Osteoblast (primary cell): ENCODE data around the gene USB1. TPM values are rescaled to one million over a fixed set of nuclear protein-coding genes. Genes with fewer than 3 reads are reported as not detected.
A peak's percentile ranks its signal among the peaks of the same experiment; 100 is the strongest.

Experiments
- DNase-seq: peaks from one replicate; pipeline ENCODE4 v3.0.0; 2011; ENCODE audit warnings: low spot score, mixed read lengths; ENCODE audit not compliant: insufficient read length; ENCODE audit errors: missing footprints
- H2AFZ ChIP-seq: 2 replicates; pipeline ENCODE4 v1.6.0; 2011; ENCODE audit warnings: mild to moderate bottlenecking, low read length
- H3K27ac ChIP-seq: 2 replicates; pipeline ENCODE4 v1.5.1; 2011; ENCODE audit warnings: mild to moderate bottlenecking, low read depth, low read length, moderate library complexity
- H3K27me3 ChIP-seq: 2 replicates; pipeline ENCODE4 v1.6.0; 2012; ENCODE audit warnings: mild to moderate bottlenecking, control low read depth, inconsistent platforms, low read length, moderate library complexity; ENCODE audit not compliant: insufficient read depth
- H3K36me3 ChIP-seq: 2 replicates; pipeline ENCODE4 v1.5.1; 2011; ENCODE audit warnings: mild to moderate bottlenecking, low read length, control low read depth, moderate library complexity; ENCODE audit not compliant: insufficient read depth
- H3K4me1 ChIP-seq: 2 replicates; pipeline ENCODE4 v1.5.1; 2011; ENCODE audit warnings: mild to moderate bottlenecking, low read length, control low read depth, moderate library complexity; ENCODE audit not compliant: insufficient read depth
- H3K4me2 ChIP-seq: 2 replicates; pipeline ENCODE4 v1.6.0; 2011; ENCODE audit warnings: mild to moderate bottlenecking, low read length; ENCODE audit not compliant: insufficient read depth
- H3K4me3 ChIP-seq: fragments of 200-600 bp; sonication (generic); 3 replicates; pipeline ENCODE4 v1.5.1; 2012; ENCODE audit warnings: mild to moderate bottlenecking, low read length, inconsistent platforms; ENCODE audit not compliant: insufficient read depth
- H3K79me2 ChIP-seq: 2 replicates; pipeline ENCODE4 v1.6.0; 2012; ENCODE audit warnings: mild to moderate bottlenecking, low read length, control low read depth, inconsistent platforms; ENCODE audit not compliant: insufficient read depth
- H3K9me3 ChIP-seq: 2 replicates; pipeline ENCODE4 v1.5.1; 2011; ENCODE audit warnings: low read depth, low read length, control low read depth
- H4K20me1 ChIP-seq: 2 replicates; pipeline ENCODE4 v1.6.0; 2012; ENCODE audit warnings: mild to moderate bottlenecking, low read length, control low read depth; ENCODE audit not compliant: insufficient read depth
- CTCF ChIP-seq: IDR thresholded peaks from 2 replicates; pipeline ENCODE4 v1.5.1; 2011; ENCODE audit warnings: mild to moderate bottlenecking, low read depth, low read length, moderate library complexity; ENCODE audit errors: extremely low read depth
- total RNA-seq: library from RNA; depleted of rRNA; stranded (reverse); fragments of >200 nt; gene quantifications from 2 replicates; pipeline ENCODE4 v1.2.3, GENCODE V29; 2012

USB1 gene
- total RNA-seq, 1 donor: 19.2 TPM

DNA sequence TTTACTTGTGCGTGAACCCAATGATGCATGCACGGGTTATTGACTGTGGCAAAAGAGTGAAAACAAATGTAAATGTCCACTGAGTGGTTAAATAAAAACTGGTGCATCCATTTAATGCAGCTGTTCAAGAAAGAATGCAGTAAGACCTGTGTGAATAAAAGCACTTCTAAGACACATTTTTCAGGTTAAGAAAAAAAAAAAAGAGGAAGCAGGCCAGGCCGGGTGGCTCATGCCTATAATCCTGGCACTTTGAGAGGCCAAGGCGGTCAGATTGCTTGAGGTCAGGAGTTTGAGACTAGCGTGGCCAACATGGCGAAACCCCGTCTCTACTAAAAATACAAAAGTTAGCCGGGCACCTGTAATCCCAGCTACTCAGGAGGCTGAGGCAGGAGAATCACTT, 42.1 kb upstream of the USB1 start:
- H3K79me2 ChIP-seq: no peaks in the 10 kb centered on the region
- no peak overlapping the region for H3K27ac ChIP-seq
- H3K4me2 ChIP-seq: no peak overlapping the region
- H3K9me3 ChIP-seq: no peaks in the 10 kb centered on the region
- H3K36me3 ChIP-seq: no peaks in the 10 kb centered on the region
- H2AFZ ChIP-seq: no peak overlapping the region
- peaks cover 13% of the 10 kb centered on the region for H3K27me3 ChIP-seq
- DNase-seq: peak; percentile 15
- no peaks in the 10 kb centered on the region for H3K4me1 ChIP-seq
- TF ChIP-seq CTCF: no peak
- H3K4me3 ChIP-seq: no peak overlapping the region
- no peaks in the 10 kb centered on the region for H4K20me1 ChIP-seq

- Histone ChIP-seq H3K4me2 (no peak overlapping the region), H3K79me2 (no peaks in the 10 kb centered on the region), H2AFZ (no peak overlapping the region), H3K27ac (no peak overlapping the region), H3K4me1 (no peaks in the 10 kb centered on the region), H3K9me3 (no peaks in the 10 kb centered on the region), H3K36me3 (no peaks in the 10 kb centered on the region), H3K27me3 (peaks cover 13% of the 10 kb centered on the region), H4K20me1 (no peaks in the 10 kb centered on the region), H3K4me3 (no peak overlapping the region)
- DNase-seq: peak; percentile 43
- no peak for TF ChIP-seq CTCF
Observed at GRCh38 chr16:57959804-57960203, 41.4 kb upstream of the USB1 start.

DNA sequence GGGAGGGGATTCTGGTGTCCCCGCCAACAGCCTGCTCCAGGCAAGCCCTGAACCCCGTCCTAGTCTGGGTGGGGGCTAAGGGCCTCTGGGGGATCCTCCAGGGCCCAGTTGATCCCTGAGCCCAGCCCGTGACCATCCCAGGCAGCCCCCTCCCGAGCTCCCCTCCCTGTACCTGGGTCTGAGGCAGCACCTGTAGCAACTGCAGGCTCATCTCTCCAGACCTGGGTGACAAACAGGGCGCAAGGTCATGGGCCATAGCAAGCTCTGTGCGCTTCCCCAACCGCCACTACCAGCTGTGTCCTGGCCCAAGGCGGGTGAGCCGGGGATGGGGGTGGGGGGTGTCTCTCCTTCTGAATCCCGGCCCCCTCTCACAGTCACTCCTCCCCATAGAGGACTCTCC, 40.9 kb upstream of the USB1 start:
- no peak overlapping the region for H3K27ac ChIP-seq
- TF ChIP-seq CTCF: no peak
- no peaks in the 10 kb centered on the region for H3K36me3 ChIP-seq
- no peak overlapping the region for H2AFZ ChIP-seq
- peaks cover 13% of the 10 kb centered on the region for H3K27me3 ChIP-seq
- no peak overlapping the region for H3K4me2 ChIP-seq
- no peaks in the 10 kb centered on the region for H3K9me3 ChIP-seq
- H3K4me3 ChIP-seq: no peak overlapping the region
- H3K79me2 ChIP-seq: no peaks in the 10 kb centered on the region
- no peaks in the 10 kb centered on the region for H3K4me1 ChIP-seq
- peak; percentile 45 for DNase-seq
- H4K20me1 ChIP-seq: no peaks in the 10 kb centered on the region

DNA sequence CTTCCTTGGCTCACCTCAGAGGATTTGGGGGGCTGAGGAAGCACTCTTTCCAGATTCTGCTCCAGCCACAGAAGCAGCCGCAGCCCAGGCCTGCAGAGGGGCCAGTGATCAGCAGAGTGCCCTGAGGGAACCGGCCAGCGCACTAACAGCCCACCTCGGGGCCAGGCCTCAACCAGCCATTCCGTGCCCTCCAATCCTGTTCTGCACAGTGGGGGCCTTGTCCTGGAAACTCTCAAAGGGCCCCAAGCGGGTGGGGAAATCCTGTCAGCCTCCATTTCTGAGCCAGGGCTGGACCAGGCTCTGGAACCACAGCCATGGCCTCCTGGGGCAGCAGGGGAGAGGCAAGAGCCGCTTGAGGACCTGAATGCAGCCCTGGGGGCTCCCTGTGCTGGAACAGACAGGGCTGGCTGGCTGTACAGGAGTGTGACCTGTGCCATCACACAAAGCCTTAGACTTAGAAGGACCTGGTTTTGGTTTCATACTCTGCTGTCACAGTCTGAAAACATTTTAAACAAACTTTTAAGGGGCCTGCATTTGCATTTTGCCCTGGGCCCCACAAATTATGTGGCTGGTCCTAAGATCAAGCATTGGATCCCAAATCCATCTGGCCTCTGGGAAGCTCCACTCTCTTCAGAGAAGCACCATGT, 40.3 kb upstream of the USB1 start:
- no peaks in the 10 kb centered on the region for H3K4me1 ChIP-seq
- DNase-seq: peak; percentile 55
- H3K4me3 ChIP-seq: no peak overlapping the region
- no peak for TF ChIP-seq CTCF
- H3K9me3 ChIP-seq: no peaks in the 10 kb centered on the region
- H3K4me2 ChIP-seq: no peak overlapping the region
- no peaks in the 10 kb centered on the region for H4K20me1 ChIP-seq
- H2AFZ ChIP-seq: no peak overlapping the region
- H3K27me3 ChIP-seq: peaks cover 13% of the 10 kb centered on the region
- H3K79me2 ChIP-seq: no peaks in the 10 kb centered on the region
- no peaks in the 10 kb centered on the region for H3K36me3 ChIP-seq
- no peak overlapping the region for H3K27ac ChIP-seq
